ENCODE results near the gene PLCG2.

The PLCG2 gene

GRCh38 chr16:81918927-81919326 lies 139.8 kb downstream of the PLCG2 start:
- H3K27me3 Mint-ChIP-seq: no peaks in the 10 kb centered on the region
- ATAC-seq (replicated peaks): no peak
- H3K36me3 Mint-ChIP-seq (ENCODE audit: insufficient read depth): peaks cover 4% of the 10 kb centered on the region
- no peak for DNase-seq
- no peaks in the 10 kb centered on the region for H3K4me1 Mint-ChIP-seq (ENCODE audit: low read depth in 2 of 2)
- no peak overlapping the region for H3K27ac Mint-ChIP-seq
- H3K4me3 Mint-ChIP-seq: no peak overlapping the region
- no peaks in the 10 kb centered on the region for H3K9me3 Mint-ChIP-seq

- H3K4me1 Mint-ChIP-seq (ENCODE audit: low read depth in 2 of 2): no peaks in the 10 kb centered on the region
- ATAC-seq (replicated peaks) (no peak), DNase-seq (no peak)
- no peak overlapping the region for H3K4me3 Mint-ChIP-seq
- no peaks in the 10 kb centered on the region for H3K9me3 Mint-ChIP-seq
- no peak overlapping the region for H3K27ac Mint-ChIP-seq
- H3K36me3 Mint-ChIP-seq (ENCODE audit: insufficient read depth): peaks cover 4% of the 10 kb centered on the region
- H3K27me3 Mint-ChIP-seq: no peaks in the 10 kb centered on the region
Observed at GRCh38 chr16:81920498-81920897, 141.4 kb downstream of the PLCG2 start.

GRCh38 chr16:81921085-81921814 lies 142.2 kb downstream of the PLCG2 start:
- no peaks in the 10 kb centered on the region for H3K9me3 Mint-ChIP-seq
- DNase-seq (no peak), ATAC-seq (replicated peaks) (no peak)
- no peak overlapping the region for H3K4me3 Mint-ChIP-seq
- H3K27me3 Mint-ChIP-seq: no peaks in the 10 kb centered on the region
- H3K4me1 Mint-ChIP-seq (ENCODE audit: low read depth in 2 of 2): no peaks in the 10 kb centered on the region
- H3K27ac Mint-ChIP-seq: no peak overlapping the region
- H3K36me3 Mint-ChIP-seq (ENCODE audit: insufficient read depth): peaks cover 4% of the 10 kb centered on the region

- DNase-seq (no peak), ATAC-seq (replicated peaks) (no peak)
- peaks cover 3% of the 10 kb centered on the region for H3K36me3 Mint-ChIP-seq (ENCODE audit: insufficient read depth)
- no peaks in the 10 kb centered on the region for H3K27me3 Mint-ChIP-seq
- H3K27ac Mint-ChIP-seq: no peak overlapping the region
- H3K9me3 Mint-ChIP-seq: no peaks in the 10 kb centered on the region
- H3K4me1 Mint-ChIP-seq (ENCODE audit: low read depth in 2 of 2): no peaks in the 10 kb centered on the region
- H3K4me3 Mint-ChIP-seq: no peak overlapping the region
Observed at GRCh38 chr16:81921843-81922584, 142.9 kb downstream of the PLCG2 start.

- no peak overlapping the region for H3K4me3 Mint-ChIP-seq
- H3K36me3 Mint-ChIP-seq (ENCODE audit: insufficient read depth): no peaks in the 10 kb centered on the region
Observed at GRCh38 chr16:81923296-81923695, 144.2 kb downstream of the PLCG2 start.

GRCh38 chr16:81925016-81925415 lies 145.9 kb downstream of the PLCG2 start:
- no peaks in the 10 kb centered on the region for H3K4me1 Mint-ChIP-seq (ENCODE audit: low read depth in 2 of 2)
- no peaks in the 10 kb centered on the region for H3K9me3 Mint-ChIP-seq
- DNase-seq (no peak), ATAC-seq (replicated peaks) (no peak)
- no peak overlapping the region for H3K4me3 Mint-ChIP-seq
- H3K27me3 Mint-ChIP-seq: no peaks in the 10 kb centered on the region
- H3K27ac Mint-ChIP-seq: no peak overlapping the region
- H3K36me3 Mint-ChIP-seq (ENCODE audit: insufficient read depth): peaks cover 3% of the 10 kb centered on the region

More at GRCh38 chr16:81923296-81923695, 144.2 kb downstream of the PLCG2 start:
- ATAC-seq (replicated peaks): no peak
- no peaks in the 10 kb centered on the region for H3K9me3 Mint-ChIP-seq
- no peaks in the 10 kb centered on the region for H3K4me1 Mint-ChIP-seq (ENCODE audit: low read depth in 2 of 2)
- no peak for DNase-seq
- H3K27me3 Mint-ChIP-seq: no peaks in the 10 kb centered on the region
- peak overlapping the region in 1 of 2 donors; percentile 73 for H3K27ac Mint-ChIP-seq

- Mint-ChIP-seq H3K4me3 (no peak overlapping the region), H3K27me3 (no peaks in the 10 kb centered on the region), H3K9me3 (no peaks in the 10 kb centered on the region), H3K36me3 (ENCODE audit: insufficient read depth) (peaks cover 7% of the 10 kb centered on the region), H3K4me1 (ENCODE audit: low read depth in 2 of 2) (no peaks in the 10 kb centered on the region), H3K27ac (no peak overlapping the region)
- DNase-seq (no peak), ATAC-seq (replicated peaks) (no peak)
Observed at GRCh38 chr16:81926036-81926435, 146.9 kb downstream of the PLCG2 start.

GRCh38 chr16:81927561-81928185 lies 148.6 kb downstream of the PLCG2 start:
- H3K27me3 Mint-ChIP-seq: no peaks in the 10 kb centered on the region
- no peaks in the 10 kb centered on the region for H3K9me3 Mint-ChIP-seq
- H3K27ac Mint-ChIP-seq: no peak overlapping the region
- no peak overlapping the region for H3K4me3 Mint-ChIP-seq
- ATAC-seq (replicated peaks) (no peak), DNase-seq (no peak)
- H3K36me3 Mint-ChIP-seq (ENCODE audit: insufficient read depth): peaks cover 10% of the 10 kb centered on the region
- no peaks in the 10 kb centered on the region for H3K4me1 Mint-ChIP-seq (ENCODE audit: low read depth in 2 of 2)

GRCh38 chr16:81928271-81928918 lies 149.3 kb downstream of the PLCG2 start:
- DNase-seq: no peak
- Mint-ChIP-seq H3K27me3 (no peaks in the 10 kb centered on the region), H3K4me1 (ENCODE audit: low read depth in 2 of 2) (no peaks in the 10 kb centered on the region), H3K4me3 (no peak overlapping the region), H3K27ac (no peak overlapping the region), H3K9me3 (no peaks in the 10 kb centered on the region), H3K36me3 (ENCODE audit: insufficient read depth) (peaks cover 10% of the 10 kb centered on the region)
- no peak for ATAC-seq (replicated peaks)

- Mint-ChIP-seq H3K27me3 (no peaks in the 10 kb centered on the region), H3K4me3 (no peak overlapping the region), H3K36me3 (ENCODE audit: insufficient read depth) (peaks cover 10% of the 10 kb centered on the region), H3K4me1 (ENCODE audit: low read depth in 2 of 2) (no peaks in the 10 kb centered on the region), H3K27ac (no peak overlapping the region), H3K9me3 (no peaks in the 10 kb centered on the region)
- ATAC-seq (replicated peaks) (no peak), DNase-seq (no peak)
Observed at GRCh38 chr16:81928975-81929374, 149.9 kb downstream of the PLCG2 start.

- Mint-ChIP-seq H3K4me3 (no peak overlapping the region), H3K9me3 (no peaks in the 10 kb centered on the region), H3K36me3 (ENCODE audit: insufficient read depth) (peaks cover 10% of the 10 kb centered on the region), H3K27me3 (no peaks in the 10 kb centered on the region), H3K4me1 (ENCODE audit: low read depth in 2 of 2) (no peaks in the 10 kb centered on the region), H3K27ac (no peak overlapping the region)
- no peak for DNase-seq
- ATAC-seq (replicated peaks): no peak
Observed at GRCh38 chr16:81929841-81930240, 150.8 kb downstream of the PLCG2 start.

- peaks cover 13% of the 10 kb centered on the region for H3K36me3 Mint-ChIP-seq (ENCODE audit: insufficient read depth)
- peak overlapping the region in 1 of 2 donors; percentile 58 for H3K27ac Mint-ChIP-seq
- no peaks in the 10 kb centered on the region for H3K9me3 Mint-ChIP-seq
- DNase-seq: no peak
- H3K4me1 Mint-ChIP-seq (ENCODE audit: low read depth in 2 of 2): no peaks in the 10 kb centered on the region
- H3K27me3 Mint-ChIP-seq: no peaks in the 10 kb centered on the region
- no peak for ATAC-seq (replicated peaks)
- H3K4me3 Mint-ChIP-seq: no peak overlapping the region
Observed at GRCh38 chr16:81931927-81932326, 152.8 kb downstream of the PLCG2 start.

GRCh38 chr16:81932668-81933067 lies 153.6 kb downstream of the PLCG2 start:
- H3K4me1 Mint-ChIP-seq (ENCODE audit: low read depth in 2 of 2): no peaks in the 10 kb centered on the region
- ATAC-seq (replicated peaks) (no peak), DNase-seq (no peak)
- no peaks in the 10 kb centered on the region for H3K9me3 Mint-ChIP-seq
- H3K27me3 Mint-ChIP-seq: no peaks in the 10 kb centered on the region
- H3K36me3 Mint-ChIP-seq (ENCODE audit: insufficient read depth): peaks cover 20% of the 10 kb centered on the region
- H3K4me3 Mint-ChIP-seq: no peak overlapping the region
- peak overlapping the region in 1 of 2 donors; percentile 55 for H3K27ac Mint-ChIP-seq

All from effector memory CD8-positive, alpha-beta T cell (primary cell).